GM12878 (cell line): ENCODE results near the gene ERP27. TPM values are rescaled to one million over a fixed set of nuclear protein-coding genes. Genes with fewer than 3 reads are reported as not detected.

Experiments
- ATF7 ChIP-seq: fragments of 450-650 bp; IDR thresholded peaks from 2 replicates; pipeline ENCODE4 v1.6.1; 2016; ENCODE audit warnings: low read depth, mild to moderate bottlenecking
- BCL11A ChIP-seq: IDR thresholded peaks from 2 replicates; pipeline ENCODE4 v1.6.1; 2011; ENCODE audit warnings: low read depth, low read length
- CBFB ChIP-seq: IDR thresholded peaks from 2 replicates; pipeline ENCODE4 v1.6.1; 2016; ENCODE audit warnings: antibody characterized with exemption, low read depth
- CBX3 ChIP-seq: fragments of 200-600 bp; sonication (generic); IDR thresholded peaks from 2 replicates; pipeline ENCODE4 v1.6.1; 2016; ENCODE audit warnings: low read depth, borderline replicate concordance
- CTCF ChIP-seq, 3 experiments: IDR thresholded peaks in 2 of 3; conservative IDR thresholded peaks in 1 of 3; 2 replicates each; pipeline ENCODE4 v1.5.1; 2011; ENCODE audit warnings: low read depth in 3 of 3, low read length in 3 of 3, mild to moderate bottlenecking in 3 of 3, control low read depth in 2 of 3, moderate library complexity in 2 of 3, inconsistent platforms in 1 of 3, mixed read lengths in 1 of 3; ENCODE audit not compliant: control insufficient read depth in 2 of 3, insufficient read depth in 1 of 3; ENCODE audit errors: extremely low read depth in 1 of 3
- EED ChIP-seq: sonication (generic); IDR thresholded peaks from 2 replicates; pipeline ENCODE4 v1.6.1; 2016; ENCODE audit warnings: antibody characterized with exemption, low read depth
- GABPA ChIP-seq: IDR thresholded peaks from 2 replicates; pipeline ENCODE4 v1.6.1; 2014; ENCODE audit warnings: antibody characterized with exemption, low read depth, mild to moderate bottlenecking, inconsistent platforms
- HCFC1 ChIP-seq: fragments of 150-350 bp; IDR thresholded peaks from 2 replicates; pipeline ENCODE4 v1.6.1; 2014; ENCODE audit warnings: low read length
- MEF2A ChIP-seq: IDR thresholded peaks from 2 replicates; pipeline ENCODE4 v1.6.1; 2011; ENCODE audit warnings: low read depth, mild to moderate bottlenecking, low read length, moderate library complexity; ENCODE audit not compliant: insufficient read depth
- MTA3 ChIP-seq: IDR thresholded peaks from 2 replicates; pipeline ENCODE4 v1.6.1; 2012; ENCODE audit warnings: low read length, inconsistent platforms, borderline replicate concordance
- MXI1 ChIP-seq: fragments of 150-350 bp; IDR thresholded peaks from 2 replicates; pipeline ENCODE4 v1.6.1; 2011; ENCODE audit warnings: low read depth, mild to moderate bottlenecking, inconsistent platforms, low read length, improper control_type of control experiment
- NBN ChIP-seq: fragments of 450-650 bp; IDR thresholded peaks from 2 replicates; pipeline ENCODE4 v1.6.1; 2016
- NKRF ChIP-seq: fragments of 450-650 bp; conservative IDR thresholded peaks from 2 replicates; pipeline ENCODE4 v1.6.1; 2017; ENCODE audit warnings: mild to moderate bottlenecking, moderate library complexity
- POLR2A ChIP-seq: IDR thresholded peaks from 2 replicates; pipeline ENCODE4 v1.6.1; 2011; ENCODE audit warnings: low read depth, mild to moderate bottlenecking, low read length
- RAD21 ChIP-seq: IDR thresholded peaks from 2 replicates; pipeline ENCODE4 v1.6.1; 2011; ENCODE audit warnings: mild to moderate bottlenecking, low read depth, low read length, moderate library complexity; ENCODE audit not compliant: insufficient read depth
- RBBP5 ChIP-seq: fragments of 200-600 bp; sonication (generic); conservative IDR thresholded peaks from 2 replicates; pipeline ENCODE4 v1.6.1; 2016
- RFX5 ChIP-seq: IDR thresholded peaks from 2 replicates; pipeline ENCODE4 v1.6.1; 2011; ENCODE audit warnings: low read depth, low read length, improper control_type of control experiment
- RUNX3 ChIP-seq: IDR thresholded peaks from 2 replicates; pipeline ENCODE4 v1.6.1; 2012; ENCODE audit warnings: low read length, inconsistent platforms
- SIX5 ChIP-seq: IDR thresholded peaks from 2 replicates; pipeline ENCODE4 v1.6.1; 2011; ENCODE audit warnings: mild to moderate bottlenecking, low read depth, low read length, moderate library complexity; ENCODE audit not compliant: severe bottlenecking
- SMC3 ChIP-seq: IDR thresholded peaks from 2 replicates; pipeline ENCODE4 v1.6.1; 2011; ENCODE audit warnings: low read length, improper control_type of control experiment, borderline replicate concordance
- SPI1 ChIP-seq: IDR thresholded peaks from 2 replicates; pipeline ENCODE4 v1.6.1; 2011; ENCODE audit warnings: low read depth, mild to moderate bottlenecking, low read length, moderate library complexity, borderline replicate concordance; ENCODE audit not compliant: insufficient read depth
- TCF3 ChIP-seq: IDR thresholded peaks from 2 replicates; pipeline ENCODE4 v1.6.1; 2012; ENCODE audit warnings: low read depth, mild to moderate bottlenecking, low read length, borderline replicate concordance; ENCODE audit not compliant: insufficient read depth
- polyA plus RNA-seq, 11 experiments: library from polyadenylated mRNA; depleted of rRNA in 4 of 11; unstranded in 6 of 11; stranded (reverse) in 5 of 11; fragments of >200 nt; fragmentation: Nextera tagmentation in 4 of 11; fragmentation: Illumina TruSeq in 1 of 11; extraction: Ambion mirVana in 4 of 11; extraction: Trizol in 1 of 11; gene quantifications; 1 replicate in 1 of 11; 2 replicates in 10 of 11; pipeline versions ENCODE4 v1.2.1 to v1.2.3, GENCODE V29; 2011 to 2016; ENCODE audit warnings: inconsistent platforms in 2 of 11, missing spikeins in 2 of 11, low read depth in 1 of 11
- total RNA-seq, 4 experiments: library from RNA; depleted of rRNA in 3 of 4; stranded (reverse); fragments of >200 nt in 3 of 4; fragmentation: Illumina TruSeq in 1 of 4; extraction: Trizol in 1 of 4; gene quantifications; 2 replicates each; pipeline versions ENCODE4 v1.2.1 to v1.2.3, GENCODE V29; 2013 to 2021
- TF ChIP-seq, protein P1 (sequence below): IDR thresholded peaks from 2 replicates; pipeline ENCODE4 v1.6.1; 2011; ENCODE audit warnings: low read depth, mild to moderate bottlenecking, low read length, moderate library complexity, borderline replicate concordance; ENCODE audit errors: extremely low read depth
- TF ChIP-seq, protein P2 (sequence below): IDR thresholded peaks from 2 replicates; pipeline ENCODE4 v1.6.1; 2011; ENCODE audit warnings: borderline replicate concordance, low read depth, mild to moderate bottlenecking, moderate library complexity, mixed read lengths, low read length; ENCODE audit not compliant: insufficient read depth; ENCODE audit errors: extremely low read length
- TF ChIP-seq, protein P3 (sequence below): fragments of 450-650 bp; formaldehyde crosslinking; IDR thresholded peaks from 2 replicates; pipeline ENCODE4 v1.5.0; 2022; ENCODE audit warnings: mild to moderate bottlenecking, missing genetic modification characterization

The ERP27 gene
- total and polyA plus RNA-seq, 10 of the 15 experiments (the other 5 are each of a cell fraction or from before 2014, with no cell fraction given): 0.91 to 2.4 (median 1.4) TPM

GRCh38 chr12:14988035-14988434 is 49.7 kb upstream of the ERP27 start (continued):
- TF ChIP-seq MXI1 (no peak), RAD21 (no peak), CBFB (no peak), TCF3 (no peak), EED (no peak), POLR2A (no peak), HCFC1 (no peak), SIX5 (no peak), BCL11A (peak; percentile 62; the same call in 1 of the 2 replicates), ATF7 (peak; percentile 94), NKRF (no peak), MTA3 (no peak), SPI1 (peak; percentile 55; the same call in 1 of the 2 replicates), GABPA (no peak), MEF2A (no peak), CTCF (IDR thresholded peaks at IDR 0.05 in 2 of 3, conservative IDR thresholded peaks at IDR 0.05 in 1 of 3; ENCODE audit: control insufficient read depth in 2 of 3, extremely low read depth in 1 of 3, insufficient read depth in 1 of 3, low read depth in 3 of 3, low read length in 3 of 3) (no peak), RBBP5 (no peak), RFX5 (no peak), NBN (peak; percentile 65), CBX3 (no peak), SMC3 (no peak), RUNX3 (peak; percentile 84)
- TF ChIP-seq, protein P1, sequence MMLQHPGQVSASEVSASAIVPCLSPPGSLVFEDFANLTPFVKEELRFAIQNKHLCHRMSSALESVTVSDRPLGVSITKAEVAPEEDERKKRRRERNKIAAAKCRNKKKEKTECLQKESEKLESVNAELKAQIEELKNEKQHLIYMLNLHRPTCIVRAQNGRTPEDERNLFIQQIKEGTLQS: no peak
- TF ChIP-seq, protein P2, sequence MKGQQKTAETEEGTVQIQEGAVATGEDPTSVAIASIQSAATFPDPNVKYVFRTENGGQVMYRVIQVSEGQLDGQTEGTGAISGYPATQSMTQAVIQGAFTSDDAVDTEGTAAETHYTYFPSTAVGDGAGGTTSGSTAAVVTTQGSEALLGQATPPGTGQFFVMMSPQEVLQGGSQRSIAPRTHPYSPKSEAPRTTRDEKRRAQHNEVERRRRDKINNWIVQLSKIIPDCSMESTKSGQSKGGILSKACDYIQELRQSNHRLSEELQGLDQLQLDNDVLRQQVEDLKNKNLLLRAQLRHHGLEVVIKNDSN: no peak
- TF ChIP-seq, protein P3, sequence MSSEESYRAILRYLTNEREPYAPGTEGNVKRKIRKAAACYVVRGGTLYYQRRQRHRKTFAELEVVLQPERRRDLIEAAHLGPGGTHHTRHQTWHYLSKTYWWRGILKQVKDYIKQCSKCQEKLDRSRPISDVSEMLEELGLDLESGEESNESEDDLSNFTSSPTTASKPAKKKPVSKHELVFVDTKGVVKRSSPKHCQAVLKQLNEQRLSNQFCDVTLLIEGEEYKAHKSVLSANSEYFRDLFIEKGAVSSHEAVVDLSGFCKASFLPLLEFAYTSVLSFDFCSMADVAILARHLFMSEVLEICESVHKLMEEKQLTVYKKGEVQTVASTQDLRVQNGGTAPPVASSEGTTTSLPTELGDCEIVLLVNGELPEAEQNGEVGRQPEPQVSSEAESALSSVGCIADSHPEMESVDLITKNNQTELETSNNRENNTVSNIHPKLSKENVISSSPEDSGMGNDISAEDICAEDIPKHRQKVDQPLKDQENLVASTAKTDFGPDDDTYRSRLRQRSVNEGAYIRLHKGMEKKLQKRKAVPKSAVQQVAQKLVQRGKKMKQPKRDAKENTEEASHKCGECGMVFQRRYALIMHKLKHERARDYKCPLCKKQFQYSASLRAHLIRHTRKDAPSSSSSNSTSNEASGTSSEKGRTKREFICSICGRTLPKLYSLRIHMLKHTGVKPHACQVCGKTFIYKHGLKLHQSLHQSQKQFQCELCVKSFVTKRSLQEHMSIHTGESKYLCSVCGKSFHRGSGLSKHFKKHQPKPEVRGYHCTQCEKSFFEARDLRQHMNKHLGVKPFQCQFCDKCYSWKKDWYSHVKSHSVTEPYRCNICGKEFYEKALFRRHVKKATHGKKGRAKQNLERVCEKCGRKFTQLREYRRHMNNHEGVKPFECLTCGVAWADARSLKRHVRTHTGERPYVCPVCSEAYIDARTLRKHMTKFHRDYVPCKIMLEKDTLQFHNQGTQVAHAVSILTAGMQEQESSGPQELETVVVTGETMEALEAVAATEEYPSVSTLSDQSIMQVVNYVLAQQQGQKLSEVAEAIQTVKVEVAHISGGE: no peak
